NCI-H146 (cell line): ENCODE results near the gene SNX33.
"Not testable (repeated sequence)": the region's sequence is repeated elsewhere in the genome, so short reads cannot be mapped to it uniquely, and the experiment has no call there.

Source experiments
- DNase-seq: peaks from one replicate; lab custom pipeline; 2025; lab: John Stamatoyannopoulos, UW

SNX33 gene, protein sequence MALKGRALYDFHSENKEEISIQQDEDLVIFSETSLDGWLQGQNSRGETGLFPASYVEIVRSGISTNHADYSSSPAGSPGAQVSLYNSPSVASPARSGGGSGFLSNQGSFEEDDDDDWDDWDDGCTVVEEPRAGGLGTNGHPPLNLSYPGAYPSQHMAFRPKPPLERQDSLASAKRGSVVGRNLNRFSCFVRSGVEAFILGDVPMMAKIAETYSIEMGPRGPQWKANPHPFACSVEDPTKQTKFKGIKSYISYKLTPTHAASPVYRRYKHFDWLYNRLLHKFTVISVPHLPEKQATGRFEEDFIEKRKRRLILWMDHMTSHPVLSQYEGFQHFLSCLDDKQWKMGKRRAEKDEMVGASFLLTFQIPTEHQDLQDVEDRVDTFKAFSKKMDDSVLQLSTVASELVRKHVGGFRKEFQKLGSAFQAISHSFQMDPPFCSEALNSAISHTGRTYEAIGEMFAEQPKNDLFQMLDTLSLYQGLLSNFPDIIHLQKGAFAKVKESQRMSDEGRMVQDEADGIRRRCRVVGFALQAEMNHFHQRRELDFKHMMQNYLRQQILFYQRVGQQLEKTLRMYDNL

DNA sequence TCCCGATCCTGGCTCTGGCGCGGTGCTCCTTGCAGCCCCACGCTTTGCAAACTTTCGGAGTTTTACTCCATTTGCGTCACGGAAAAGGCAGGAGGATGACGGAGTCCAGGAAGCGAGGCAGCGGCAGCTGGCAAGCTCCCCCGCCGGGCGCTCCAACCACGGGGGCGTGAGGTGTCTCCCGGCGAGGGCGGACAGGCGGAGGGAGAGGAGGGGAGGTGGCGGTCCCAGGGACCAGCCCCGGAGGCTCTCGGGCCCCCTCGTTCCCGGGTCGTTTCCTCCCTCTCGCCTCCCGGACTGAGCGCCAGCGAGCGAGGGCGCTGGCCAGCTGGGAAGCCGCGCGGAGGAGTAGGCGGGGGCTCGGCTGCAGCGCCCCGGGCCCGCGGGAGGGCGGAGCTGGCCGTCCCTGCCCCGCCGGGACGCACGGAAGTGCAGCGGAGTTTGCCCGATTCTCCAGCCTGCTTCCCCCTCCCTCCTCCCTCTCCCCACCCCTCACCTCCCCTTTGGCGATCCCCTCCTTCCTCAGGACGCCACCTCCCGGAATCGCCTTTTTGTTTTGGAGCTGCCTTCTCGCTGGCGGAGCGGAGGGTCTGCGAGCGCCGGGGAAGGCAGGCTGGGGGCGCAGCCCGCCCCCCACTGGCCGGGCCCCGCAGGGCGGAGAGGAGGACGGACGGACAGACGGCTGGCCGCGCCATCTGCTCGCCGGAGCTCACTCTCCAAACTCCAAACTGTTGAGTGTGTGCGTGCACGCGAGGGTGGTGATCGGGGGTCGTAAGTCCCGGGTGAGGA, at the start of gene SNX33:
Gene SNX33 (plus strand): TSS at position 543 of the 786 bp plus-strand sequence. CDS start 1,191 bp downstream, outside the sequence.
- peak; percentile 53 for DNase-seq

DNA sequence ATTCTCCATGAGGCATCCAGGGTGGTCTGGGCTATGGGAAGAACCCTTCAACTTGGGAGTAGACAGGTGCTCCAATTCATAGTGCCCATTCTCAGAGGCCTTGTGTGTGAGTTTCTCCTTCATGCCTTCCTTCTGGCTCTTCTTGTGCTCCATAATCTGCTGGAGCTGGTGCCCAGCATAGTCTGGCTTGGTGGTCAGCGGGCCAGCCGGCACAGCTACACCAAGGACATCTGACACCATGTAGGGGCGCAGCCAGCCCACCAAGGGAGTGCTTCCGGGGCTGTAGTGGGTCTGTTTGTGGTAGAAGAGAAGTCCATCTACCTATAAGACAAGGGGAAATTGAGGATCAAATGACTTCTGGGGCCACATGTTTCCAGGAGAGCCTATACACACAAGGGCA, 49.4 kb upstream of the SNX33 start:
- DNase-seq = no peak

DNA sequence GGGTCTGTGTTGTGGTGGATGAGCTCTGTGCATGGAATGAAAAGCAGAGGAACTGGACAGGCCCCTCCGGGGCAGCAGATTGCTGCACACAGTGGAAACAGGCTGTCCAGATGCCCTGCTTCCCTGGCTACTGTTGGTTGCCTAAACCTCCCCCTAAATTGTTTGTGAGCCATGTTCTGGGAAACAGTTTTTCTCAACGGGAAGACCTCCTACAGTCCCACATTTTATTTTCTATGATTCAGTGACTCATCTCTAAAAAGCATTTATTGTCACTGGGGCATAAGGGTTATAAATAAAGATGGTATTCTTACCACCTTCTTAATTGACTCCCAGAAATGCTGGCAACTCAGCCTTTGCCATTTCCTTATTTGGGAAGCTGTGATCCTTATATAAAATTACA, 48.3 kb upstream of the SNX33 start:
- DNase-seq = no peak

DNA sequence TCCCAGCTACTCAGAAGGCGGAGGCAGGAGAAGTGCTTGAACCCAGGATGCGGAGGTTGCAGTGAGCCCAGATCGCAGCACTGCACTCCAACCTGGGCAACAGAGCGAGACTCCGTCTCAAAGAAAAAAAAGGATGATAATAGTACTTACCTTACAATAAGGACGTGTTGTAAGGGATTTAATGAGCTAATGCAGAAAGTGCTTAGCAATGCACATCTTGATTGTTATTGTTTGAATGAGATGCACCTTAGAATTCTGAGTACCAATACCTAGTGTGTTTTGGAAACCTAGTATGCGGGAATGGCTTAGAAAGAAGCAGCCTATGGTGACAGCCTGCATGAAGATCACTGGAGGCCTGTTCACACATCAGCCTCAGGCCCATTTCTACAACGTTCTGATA, 41.7 kb upstream of the SNX33 start:
- DNase-seq = no peak

DNA sequence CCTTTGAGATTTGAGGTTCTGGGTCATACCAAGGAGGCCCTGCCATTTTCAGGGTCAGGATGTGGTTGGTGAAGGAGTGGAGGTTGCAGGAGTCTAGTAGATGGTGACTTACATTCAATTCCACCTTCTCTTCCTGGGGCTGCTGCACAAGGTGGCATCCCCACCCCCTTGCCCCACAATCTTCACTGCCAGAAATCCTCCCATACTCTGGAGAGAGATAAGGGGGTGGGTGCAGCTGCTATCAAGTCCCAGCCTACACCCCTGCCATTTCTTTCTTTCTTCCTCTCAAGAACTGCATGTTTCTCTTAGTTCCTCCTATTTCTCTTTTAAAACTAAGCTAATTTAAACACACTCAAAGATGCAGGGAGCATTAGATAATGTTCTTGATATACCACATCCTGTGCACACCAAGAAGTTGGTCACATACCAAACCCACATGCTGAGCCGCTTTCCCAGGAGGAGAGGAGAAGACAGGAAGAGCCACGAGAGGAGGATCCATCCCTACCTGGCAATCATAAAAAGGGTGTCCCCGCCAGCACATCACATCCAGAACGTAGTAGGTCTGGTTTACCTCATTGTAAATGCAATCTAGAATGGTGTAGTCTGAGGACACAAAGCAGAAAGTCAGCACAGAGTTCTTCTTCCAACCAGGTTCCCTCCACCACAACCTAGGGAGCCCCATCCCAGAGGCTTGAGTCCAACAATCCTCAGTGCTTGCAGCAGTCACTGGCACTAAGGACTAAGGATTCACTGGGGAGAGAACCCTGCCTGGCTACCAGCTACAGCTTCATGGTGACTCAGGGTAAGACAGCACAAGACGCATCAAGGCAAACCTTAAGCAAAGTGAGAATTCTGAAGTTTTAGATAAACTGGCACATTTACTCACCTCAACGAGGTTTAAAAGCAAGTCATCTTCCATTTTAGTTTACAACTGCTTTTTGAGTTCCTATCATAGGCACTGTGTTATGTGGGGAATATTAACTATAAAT, 40.7 kb upstream of the SNX33 start:
- no peak for DNase-seq

DNA sequence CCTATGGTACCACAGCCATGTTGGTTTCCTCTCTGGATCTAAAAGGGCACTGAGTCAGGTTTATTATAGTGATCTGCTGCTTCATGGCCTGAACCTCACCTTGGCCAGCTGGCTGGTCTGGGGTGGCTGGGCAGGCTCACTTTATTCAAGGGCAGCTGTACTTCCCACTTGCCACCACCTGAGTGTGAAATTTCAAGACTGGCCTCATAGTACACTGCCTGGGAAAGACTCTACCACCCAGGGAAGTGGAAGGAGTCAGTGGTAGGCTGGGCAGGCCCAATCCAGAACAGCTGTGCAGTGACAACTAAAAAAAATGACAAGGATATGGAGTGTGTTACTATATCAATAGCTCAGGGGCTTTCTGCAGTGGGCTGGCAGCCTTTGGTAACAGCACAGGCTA, 30.9 kb upstream of the SNX33 start:
- no peak for DNase-seq

DNA sequence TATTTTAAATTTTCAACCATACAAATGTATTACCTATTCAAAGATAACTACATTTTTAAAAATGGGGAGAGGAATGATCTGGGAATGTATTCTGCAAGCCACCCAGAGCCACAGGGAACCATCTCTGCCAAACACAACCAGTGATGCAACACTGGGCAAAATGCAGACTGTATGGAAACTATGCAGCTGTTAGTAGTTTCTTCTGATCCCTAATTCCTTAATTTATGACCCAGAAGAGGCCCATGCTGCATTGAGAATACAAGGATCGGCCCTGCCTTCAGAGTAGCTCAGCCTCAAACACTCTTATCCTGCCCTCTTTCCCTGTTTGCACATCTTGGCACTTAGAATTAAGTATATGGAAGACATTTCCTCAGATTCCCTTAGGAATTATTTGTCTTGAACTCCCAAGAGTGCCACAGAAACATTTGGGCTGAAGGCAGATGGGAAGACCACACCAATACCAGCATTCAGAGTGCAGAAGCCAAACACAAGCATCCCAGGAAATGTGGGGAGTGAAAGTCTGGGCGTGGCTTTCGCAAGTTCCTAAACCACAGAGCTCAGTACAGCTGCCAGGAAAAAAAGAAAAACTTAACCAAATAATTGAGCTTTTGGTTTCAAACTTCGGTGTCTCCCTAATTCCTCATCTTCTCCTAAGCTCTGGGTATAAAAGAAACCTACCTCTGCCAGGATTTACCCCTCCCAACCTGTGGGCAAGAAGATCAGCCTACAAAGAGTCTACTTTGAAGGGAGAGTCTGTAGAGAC, 27.5 kb upstream of the SNX33 start:
- DNase-seq = no peak

DNA sequence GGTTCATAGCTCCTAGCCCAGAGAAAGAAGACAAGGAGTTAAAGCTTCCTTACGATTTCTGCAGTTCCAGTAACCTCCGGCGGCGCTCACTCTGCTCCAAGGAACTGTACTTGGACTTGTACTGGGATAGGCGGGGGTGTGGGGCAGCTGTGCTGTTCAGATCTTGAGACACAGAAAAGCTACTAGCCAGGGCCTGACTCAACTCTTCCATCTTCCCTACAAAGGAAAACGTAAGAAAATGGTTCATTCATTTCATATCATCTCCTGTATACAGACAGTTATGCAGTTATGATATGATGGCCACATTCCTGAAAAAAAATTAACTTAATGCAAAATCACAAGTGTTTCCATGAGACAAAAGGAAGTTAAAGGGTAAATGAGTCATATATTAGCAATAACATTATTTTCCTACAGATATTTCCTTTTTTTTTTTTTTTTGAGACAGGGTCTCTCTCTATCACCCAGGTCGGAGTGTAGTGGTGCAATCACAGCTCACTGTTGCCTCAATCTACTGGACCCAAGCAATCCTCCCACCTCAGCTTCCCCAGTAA, 26.8 kb upstream of the SNX33 start:
- DNase-seq = no peak

DNA sequence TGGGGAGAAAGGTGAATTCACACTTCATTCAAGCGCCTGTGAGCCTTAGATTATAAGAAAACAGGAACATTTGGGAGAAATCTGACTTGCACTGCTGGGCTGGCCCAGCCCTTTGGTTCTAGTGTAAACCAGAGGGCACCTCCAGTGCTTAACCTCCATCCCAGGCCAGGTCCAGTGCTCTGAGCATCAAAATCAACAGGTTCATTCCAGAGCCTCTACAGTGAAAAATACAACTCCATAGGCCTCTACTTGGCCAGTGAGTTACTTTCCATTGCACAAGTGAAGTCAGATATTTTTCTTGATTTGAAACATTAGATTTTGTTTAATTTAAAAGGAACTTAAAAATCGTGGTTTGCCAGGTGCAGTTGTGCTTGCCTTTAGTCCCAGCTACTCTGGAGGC, 25.2 kb upstream of the SNX33 start:
- no peak for DNase-seq

DNA sequence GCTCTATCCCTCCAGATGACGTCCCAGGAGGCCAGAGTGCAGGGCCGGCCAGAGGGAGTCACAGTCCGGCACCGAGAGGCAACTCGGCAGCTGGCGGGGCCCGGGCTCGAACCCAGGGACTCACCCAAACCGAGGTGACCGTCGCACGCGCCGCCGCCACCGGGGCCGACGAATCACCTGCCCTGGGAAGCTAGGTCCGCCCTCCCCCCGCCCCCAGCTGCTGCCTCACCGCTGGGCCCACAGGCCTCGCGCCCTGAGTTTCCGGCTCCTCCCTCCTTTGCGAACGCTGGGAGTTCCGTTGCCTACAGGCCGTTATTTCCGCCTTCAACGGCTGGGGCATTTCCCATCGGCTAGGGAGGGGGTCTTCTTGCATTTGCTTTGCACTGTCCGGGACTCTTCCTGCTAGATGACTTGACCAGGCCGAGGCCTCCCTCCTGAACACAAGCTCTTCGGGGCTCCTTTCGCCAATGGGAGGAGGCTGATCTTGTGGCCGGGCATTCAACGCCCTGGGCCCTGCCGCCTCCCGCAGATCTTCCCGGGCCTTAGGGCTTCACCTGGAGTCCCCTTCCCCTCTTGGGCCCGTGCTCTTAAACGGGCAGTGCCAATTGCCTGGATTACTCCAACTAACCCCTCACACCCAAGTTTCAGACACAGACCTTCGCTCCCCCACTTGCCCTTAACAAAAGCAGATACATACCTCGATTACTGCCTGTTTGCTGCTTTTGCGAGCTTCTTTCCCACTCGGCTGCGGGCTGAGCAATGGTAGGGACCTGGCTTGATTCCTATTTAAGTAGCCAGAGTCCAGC, 22.0 kb upstream of the SNX33 start, which contains the start of gene SNUPN:
Gene SNUPN (minus strand): TSS at position 184 of the 806 bp plus-strand sequence. CDS start 4,674 bp downstream, outside the sequence.
- DNase-seq = peak; percentile 87

DNA sequence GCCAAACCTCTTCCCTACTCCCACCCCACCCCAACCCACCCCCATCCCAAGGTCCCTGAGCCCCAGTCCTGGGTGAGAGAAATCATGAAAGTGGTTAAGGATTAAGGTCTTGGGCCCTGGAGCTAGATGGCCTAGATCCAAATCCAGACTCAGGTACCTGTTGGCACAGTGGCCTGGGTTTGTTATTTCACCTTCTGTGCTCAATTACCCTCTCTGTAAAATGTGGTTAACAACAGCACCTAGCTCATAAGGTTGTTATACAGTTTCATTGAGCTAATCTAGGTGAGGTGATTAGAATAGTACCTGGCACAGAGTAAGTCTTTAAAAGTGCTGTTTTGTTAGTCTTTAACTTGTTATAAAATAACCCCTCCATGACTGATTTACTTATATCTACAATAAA, 15.8 kb upstream of the SNX33 start:
- no peak for DNase-seq

DNA sequence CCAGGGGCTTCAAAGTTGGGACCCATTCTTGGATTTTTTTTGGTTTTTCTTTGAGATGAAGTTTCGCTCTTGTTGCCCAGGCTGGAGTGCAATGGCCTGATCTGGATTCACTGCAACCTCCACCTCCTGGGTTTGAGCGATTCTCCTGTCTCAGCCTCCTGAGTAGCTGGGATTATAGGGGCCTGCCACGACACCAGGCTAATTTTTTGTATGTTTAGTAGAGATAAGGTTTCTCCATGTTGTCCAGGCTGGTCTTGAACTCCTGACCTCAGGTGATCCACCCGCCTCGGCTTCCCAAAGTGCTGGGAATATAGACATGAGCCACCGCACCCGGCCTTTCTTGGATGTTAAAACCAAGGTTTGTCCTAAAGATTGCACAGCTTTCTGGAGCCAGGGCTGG, 13.8 kb upstream of the SNX33 start:
- DNase-seq = not testable (repeated sequence)

DNA sequence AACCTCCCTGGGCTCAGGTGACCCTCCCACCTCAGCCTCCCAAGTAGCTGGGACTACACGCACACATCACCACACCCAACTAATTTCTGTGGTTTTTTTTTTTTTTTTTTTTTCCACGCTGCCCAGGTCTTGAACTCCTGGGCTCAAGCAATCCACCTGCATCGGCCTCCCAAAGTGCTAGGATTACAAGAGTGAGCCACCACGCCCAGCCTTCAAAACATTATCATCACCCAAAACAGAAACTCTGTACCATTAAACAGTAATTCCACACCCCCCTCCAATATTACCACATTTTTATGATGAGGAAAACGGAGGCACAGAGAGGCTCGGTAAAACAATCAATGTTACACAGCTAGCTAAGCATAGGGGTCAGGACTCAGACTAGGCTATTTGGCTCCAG, 11.7 kb upstream of the SNX33 start:
- DNase-seq = no peak

DNA sequence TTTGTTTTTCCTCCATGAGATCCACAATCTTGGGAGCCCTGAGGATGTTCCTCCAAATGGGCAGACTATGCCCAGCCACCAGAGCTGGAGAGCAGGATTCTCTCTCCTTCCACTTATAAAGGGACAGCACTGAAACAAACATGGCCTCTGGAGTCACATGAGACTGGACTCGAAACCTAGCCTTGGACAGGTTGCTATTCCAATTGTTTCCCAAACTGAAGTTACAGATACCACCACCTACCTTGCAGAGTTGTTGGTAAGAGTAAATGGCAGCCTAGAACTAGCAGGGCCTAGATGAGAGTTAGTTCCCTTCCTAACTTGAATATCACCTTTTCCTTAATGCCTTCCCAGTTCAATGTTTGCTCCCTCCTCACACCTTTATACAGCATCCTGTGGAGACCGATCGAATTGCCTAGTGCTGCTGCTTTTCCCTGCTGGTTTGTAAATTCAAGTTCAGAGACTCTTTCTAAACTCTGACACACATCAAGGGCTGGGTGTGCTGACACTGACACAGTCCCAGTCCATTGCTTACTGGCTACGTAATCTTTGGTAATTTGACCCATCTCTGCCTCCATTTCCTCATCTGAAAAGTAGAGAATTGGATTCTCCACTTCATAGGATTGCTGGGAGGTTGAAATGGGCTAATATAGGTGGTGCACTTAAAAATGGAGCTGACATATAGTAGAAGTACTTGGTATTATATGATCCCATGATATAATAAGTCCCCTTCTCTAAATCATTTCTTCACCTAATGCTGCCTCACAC, 10.3 kb upstream of the SNX33 start:
- DNase-seq = no peak

DNA sequence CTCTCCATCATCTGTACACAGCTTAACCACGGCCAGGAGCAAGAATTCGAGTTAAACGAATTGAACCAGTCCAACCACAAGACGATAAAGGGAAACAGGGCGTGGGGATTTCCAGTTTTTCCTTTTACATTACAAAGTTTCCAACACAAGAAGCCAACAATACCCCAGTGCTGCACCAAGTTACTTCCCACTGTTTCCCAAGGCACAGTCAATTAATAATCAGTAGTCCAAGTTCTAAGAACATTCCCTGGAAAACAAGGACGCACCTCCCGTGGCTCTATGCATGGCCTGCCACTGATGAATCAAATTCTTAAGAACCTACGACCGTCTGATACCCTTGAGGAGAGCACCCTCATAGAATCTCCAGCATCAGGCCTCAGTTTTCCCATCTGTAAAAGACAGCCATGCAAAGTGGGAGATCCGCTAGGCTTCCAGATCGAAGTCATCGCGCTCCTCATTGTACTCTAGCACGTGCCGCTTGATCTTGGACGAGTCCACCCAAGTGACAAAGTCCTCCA, 8.5 kb upstream of the SNX33 start:
- no peak for DNase-seq

DNA sequence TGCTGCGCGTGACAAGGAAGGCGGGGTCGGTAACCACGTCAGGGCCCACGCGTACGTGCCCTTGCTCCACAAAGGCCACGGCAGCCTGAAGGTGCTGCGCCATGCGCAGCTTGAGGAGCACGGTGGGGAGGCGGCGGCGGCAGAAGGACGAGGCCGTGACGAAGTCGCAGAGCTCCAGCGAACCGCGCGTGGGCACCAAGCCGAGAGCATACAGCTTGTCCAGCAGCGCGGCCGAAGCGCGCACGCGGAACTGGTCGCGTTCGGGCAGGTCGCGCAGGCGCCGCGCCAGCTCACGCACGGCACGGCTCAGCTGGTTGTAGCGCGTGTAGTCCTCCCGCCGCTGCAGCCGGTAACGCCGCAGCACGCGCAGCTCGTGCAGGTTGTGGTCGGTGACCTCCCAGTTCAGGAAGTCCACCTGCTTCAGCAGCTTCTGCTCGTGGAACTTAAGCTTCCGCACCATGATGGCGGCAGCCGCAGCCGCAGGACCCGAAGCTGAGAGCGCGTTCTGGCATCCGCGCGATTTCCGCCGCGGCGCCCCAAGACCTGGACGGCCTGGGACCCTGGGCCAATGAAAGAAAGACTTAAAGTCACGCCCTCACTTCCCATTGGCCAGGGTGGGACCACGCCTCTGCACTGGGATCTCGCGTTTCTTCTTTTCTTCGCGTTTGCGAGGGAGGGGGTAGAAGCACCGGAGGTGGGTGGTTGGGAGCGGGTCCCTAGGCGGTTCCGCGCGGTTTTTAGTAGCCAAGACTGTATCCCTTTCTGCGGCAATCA, 7.8 kb upstream of the SNX33 start, which contains the start of gene IMP3:
Gene IMP3 (minus strand): TSS at position 516 of the 774 bp plus-strand sequence. CDS start 56 bp downstream, at position 460.
- peak; percentile 97 for DNase-seq

DNA sequence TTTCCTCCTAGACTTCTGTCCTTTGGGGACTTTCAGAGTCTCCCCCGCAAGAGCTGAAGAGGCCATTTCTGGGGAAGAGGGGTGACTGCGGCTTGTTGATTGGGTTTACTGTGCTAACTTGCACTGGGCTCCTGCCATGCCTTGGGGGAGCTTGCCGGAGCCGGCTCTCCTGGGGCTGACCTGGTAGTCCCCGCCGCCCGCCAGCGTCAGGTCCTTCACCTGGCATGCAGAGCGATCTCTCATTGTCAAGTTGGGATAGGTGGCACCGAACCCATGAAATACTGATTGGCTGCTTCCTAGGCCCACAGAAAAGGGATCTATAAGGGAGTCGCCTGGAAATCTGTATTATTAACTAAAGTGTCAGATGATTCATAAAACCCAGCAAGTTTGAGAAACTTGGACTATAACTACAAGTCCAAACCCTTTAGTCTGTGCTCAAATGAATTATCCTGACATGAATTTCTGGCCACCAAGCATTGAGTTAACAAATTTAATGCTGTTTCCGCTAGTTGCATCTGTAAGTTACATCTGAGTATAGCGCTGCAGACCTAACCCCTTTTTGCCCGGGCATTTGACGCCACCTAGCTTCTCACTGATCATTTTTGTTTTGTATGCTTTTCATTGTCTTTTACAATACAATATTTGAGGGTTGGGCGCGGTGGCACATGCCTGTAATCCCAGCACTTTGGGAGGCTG, 7.1 kb upstream of the SNX33 start:
- peak; percentile 63 for DNase-seq
